Measurements from ENCODE around the gene ASCC1. TPM values are rescaled to one million over a fixed set of nuclear protein-coding genes. Genes with fewer than 3 reads are reported as not detected.

Gene ASCC1
- total and polyA plus RNA-seq, 2 experiments from 2014 or later = 13.7 to 37.2 TPM

DNA sequence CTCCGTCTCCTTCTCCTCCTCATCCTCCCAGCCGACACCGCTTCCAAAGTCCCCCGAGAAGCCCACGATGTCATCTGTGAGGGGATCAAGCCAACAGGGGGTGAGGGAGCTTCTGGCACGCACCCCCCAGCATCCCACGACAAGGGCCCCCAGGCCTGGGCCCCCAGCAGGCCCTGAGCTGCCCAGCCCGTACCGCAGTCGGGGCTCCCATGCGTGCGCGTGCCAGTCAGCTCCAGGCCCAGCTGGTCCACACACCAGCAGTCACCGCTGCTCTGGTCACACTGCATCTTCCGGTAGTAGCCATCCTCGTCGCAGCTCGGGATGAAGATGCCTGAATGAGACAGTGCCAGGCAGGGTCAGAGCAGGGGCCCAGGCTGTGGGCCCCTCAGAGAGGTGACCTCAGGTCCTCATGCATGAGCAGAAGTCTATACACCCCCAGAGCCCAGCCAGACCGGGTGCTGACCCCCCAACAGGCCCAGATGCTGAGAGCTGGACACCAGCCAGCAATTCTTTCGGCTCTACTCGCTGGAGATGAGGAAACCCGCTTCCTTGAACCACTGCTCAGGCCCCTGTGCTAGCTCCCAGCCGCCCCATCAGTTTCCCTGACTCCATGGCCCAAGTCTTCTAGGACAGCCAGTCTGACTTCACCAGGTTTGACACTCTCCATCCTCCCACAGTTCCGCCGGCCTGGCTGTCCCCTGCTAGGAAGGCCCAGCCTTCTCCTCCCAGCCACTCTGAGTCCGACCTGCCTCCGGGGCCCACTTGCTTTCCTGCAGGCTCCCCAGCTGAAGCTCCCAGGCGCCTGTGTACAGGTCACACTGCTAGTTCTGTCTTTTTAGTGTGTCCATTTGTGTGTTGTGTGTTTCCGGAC is 153.0 kb downstream of the ASCC1 start (continued):
- no peak for TF ChIP-seq ZNF462 (CRISPR knock-in tag; IDR thresholded peaks at IDR 0.05)
- TF ChIP-seq NANOG (IDR thresholded peaks at IDR 0.05; ENCODE audit: borderline replicate concordance) = no peak
- no peak for TF ChIP-seq JUNB (IDR thresholded peaks at IDR 0.05; ENCODE audit: unreplicated experiment)
- TF ChIP-seq, protein P1, sequence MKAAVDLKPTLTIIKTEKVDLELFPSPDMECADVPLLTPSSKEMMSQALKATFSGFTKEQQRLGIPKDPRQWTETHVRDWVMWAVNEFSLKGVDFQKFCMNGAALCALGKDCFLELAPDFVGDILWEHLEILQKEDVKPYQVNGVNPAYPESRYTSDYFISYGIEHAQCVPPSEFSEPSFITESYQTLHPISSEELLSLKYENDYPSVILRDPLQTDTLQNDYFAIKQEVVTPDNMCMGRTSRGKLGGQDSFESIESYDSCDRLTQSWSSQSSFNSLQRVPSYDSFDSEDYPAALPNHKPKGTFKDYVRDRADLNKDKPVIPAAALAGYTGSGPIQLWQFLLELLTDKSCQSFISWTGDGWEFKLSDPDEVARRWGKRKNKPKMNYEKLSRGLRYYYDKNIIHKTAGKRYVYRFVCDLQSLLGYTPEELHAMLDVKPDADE (IDR thresholded peaks at IDR 0.05) = no peak
- TF ChIP-seq ZNF114 (CRISPR knock-in tag; IDR thresholded peaks at IDR 0.05) = no peak
- TF ChIP-seq, protein P2, sequence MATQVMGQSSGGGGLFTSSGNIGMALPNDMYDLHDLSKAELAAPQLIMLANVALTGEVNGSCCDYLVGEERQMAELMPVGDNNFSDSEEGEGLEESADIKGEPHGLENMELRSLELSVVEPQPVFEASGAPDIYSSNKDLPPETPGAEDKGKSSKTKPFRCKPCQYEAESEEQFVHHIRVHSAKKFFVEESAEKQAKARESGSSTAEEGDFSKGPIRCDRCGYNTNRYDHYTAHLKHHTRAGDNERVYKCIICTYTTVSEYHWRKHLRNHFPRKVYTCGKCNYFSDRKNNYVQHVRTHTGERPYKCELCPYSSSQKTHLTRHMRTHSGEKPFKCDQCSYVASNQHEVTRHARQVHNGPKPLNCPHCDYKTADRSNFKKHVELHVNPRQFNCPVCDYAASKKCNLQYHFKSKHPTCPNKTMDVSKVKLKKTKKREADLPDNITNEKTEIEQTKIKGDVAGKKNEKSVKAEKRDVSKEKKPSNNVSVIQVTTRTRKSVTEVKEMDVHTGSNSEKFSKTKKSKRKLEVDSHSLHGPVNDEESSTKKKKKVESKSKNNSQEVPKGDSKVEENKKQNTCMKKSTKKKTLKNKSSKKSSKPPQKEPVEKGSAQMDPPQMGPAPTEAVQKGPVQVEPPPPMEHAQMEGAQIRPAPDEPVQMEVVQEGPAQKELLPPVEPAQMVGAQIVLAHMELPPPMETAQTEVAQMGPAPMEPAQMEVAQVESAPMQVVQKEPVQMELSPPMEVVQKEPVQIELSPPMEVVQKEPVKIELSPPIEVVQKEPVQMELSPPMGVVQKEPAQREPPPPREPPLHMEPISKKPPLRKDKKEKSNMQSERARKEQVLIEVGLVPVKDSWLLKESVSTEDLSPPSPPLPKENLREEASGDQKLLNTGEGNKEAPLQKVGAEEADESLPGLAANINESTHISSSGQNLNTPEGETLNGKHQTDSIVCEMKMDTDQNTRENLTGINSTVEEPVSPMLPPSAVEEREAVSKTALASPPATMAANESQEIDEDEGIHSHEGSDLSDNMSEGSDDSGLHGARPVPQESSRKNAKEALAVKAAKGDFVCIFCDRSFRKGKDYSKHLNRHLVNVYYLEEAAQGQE (IDR thresholded peaks at IDR 0.05; ENCODE audit: unreplicated experiment) = no peak

Data from GM23338 (cell line).